CD8-positive, alpha-beta memory T cell (primary cell): ENCODE measurements around the gene TMC2. TPM values are rescaled to one million over a fixed set of nuclear protein-coding genes. Genes with fewer than 3 reads are reported as not detected.
"Not testable (repeated sequence)": the region's sequence is repeated elsewhere in the genome, so short reads cannot be mapped to it uniquely, and the experiment has no call there.

Experiments used
- CTCF ChIA-PET: fragments of 350-600 bp; sonication (Branson Sonifier 250); formaldehyde crosslinking; loops from one replicate; lab custom pipeline; 2021; ENCODE audit warnings: antibody characterized with exemption; lab: Charles Lee
- POLR2A ChIA-PET: fragments of 350-600 bp; sonication (Branson Sonifier 250); formaldehyde crosslinking; loops from one replicate; lab custom pipeline; 2021; ENCODE audit warnings: antibody characterized with exemption; lab: Charles Lee
- DNase-seq, 5 donors: peaks; one replicate each; pipeline versions ENCODE4 v3.0.0 to v3.0.0-alpha.2; 2020 to 2022; ENCODE audit warnings: mixed read lengths in 1 of 5
- H3K27ac ChIP-seq: one replicate; pipeline ENCODE4 v1.7.0; 2013; ENCODE audit warnings: low read depth, mild to moderate bottlenecking, low read length, moderate library complexity
- H3K27me3 ChIP-seq: 2 replicates; pipeline ENCODE4 v1.7.0; 2013; ENCODE audit warnings: low read length, mild to moderate bottlenecking; ENCODE audit not compliant: insufficient read depth, poor library complexity, severe bottlenecking
- H3K36me3 ChIP-seq: 2 replicates; pipeline ENCODE4 v1.7.0; 2013; ENCODE audit warnings: mild to moderate bottlenecking, low read length, moderate library complexity; ENCODE audit not compliant: insufficient read depth
- H3K4me1 ChIP-seq: 2 replicates; pipeline ENCODE4 v1.7.0; 2013; ENCODE audit warnings: mild to moderate bottlenecking, low read length, moderate library complexity; ENCODE audit not compliant: insufficient read depth
- H3K4me3 ChIP-seq: 2 replicates; pipeline ENCODE4 v1.7.0; 2013; ENCODE audit warnings: mild to moderate bottlenecking, low read length
- H3K9me3 ChIP-seq: 2 replicates; pipeline ENCODE4 v1.7.0; 2013; ENCODE audit warnings: mild to moderate bottlenecking, low read length
- H3K27ac Mint-ChIP-seq, 8 donors: one replicate each; pipeline ENCODE4 v1.8.0; 2020 to 2021; ENCODE audit warnings: mixed read lengths in 8 of 8, mild to moderate bottlenecking in 6 of 8, inconsistent platforms in 3 of 8, moderate library complexity in 3 of 8
- H3K27me3 Mint-ChIP-seq, 2 donors: one replicate each; pipeline ENCODE4 v1.8.0; 2020 to 2021; ENCODE audit warnings: mixed read lengths in 2 of 2, mild to moderate bottlenecking in 1 of 2, moderate library complexity in 1 of 2
- H3K36me3 Mint-ChIP-seq, 3 donors: one replicate each; pipeline ENCODE4 v1.8.0; 2020 to 2021; ENCODE audit warnings: mixed read lengths in 3 of 3, inconsistent platforms in 1 of 3, mild to moderate bottlenecking in 1 of 3
- H3K4me1 Mint-ChIP-seq, 3 donors: one replicate each; pipeline ENCODE4 v1.8.0; 2020 to 2021; ENCODE audit warnings: mixed read lengths in 3 of 3, inconsistent platforms in 1 of 3, mild to moderate bottlenecking in 1 of 3
- H3K4me3 Mint-ChIP-seq, 7 donors: one replicate each; pipeline ENCODE4 v1.8.0; 2020 to 2021; ENCODE audit warnings: mixed read lengths in 7 of 7, mild to moderate bottlenecking in 6 of 7, moderate library complexity in 4 of 7, inconsistent platforms in 2 of 7
- H3K9me3 Mint-ChIP-seq, 5 donors: one replicate each; pipeline ENCODE4 v1.8.0; 2020 to 2022; ENCODE audit warnings: mixed read lengths in 5 of 5, mild to moderate bottlenecking in 3 of 5, moderate library complexity in 2 of 5, inconsistent platforms in 1 of 5
- polyA plus RNA-seq: library from polyadenylated mRNA; unstranded; fragments of 300-500 nt; fragmentation: Illumina TruSeq; gene quantifications from one replicate; pipeline ENCODE4 v1.2.3, GENCODE V29; 2021
- total RNA-seq, 2 experiments: library from RNA; stranded (reverse); gene quantifications; one replicate each; pipeline ENCODE4 v1.2.3, GENCODE V29; 2021

The TMC2 gene
- total and polyA plus RNA-seq, 3 experiments from 2014 or later, result not detected

DNA sequence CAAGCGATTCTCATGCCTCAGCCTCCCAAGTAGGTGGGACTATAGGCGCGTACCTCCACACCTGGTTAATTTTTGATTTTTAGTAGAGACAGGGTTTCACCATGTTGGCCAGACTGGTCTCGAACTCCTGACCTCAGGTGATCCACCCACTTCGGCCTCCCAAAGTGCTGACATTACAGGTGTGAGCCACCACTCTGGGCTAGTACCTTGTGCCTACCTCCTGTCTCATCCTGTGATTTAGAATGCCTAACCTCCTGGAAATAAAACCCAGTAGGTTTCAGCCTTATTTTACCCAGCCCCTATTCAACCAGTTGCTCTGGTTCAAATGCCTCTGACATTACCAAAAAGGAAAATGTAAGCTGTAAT lies 10.2 kb upstream of the TMC2 start:
- POLR2A ChIA-PET, CTCF ChIA-PET: not testable (repeated sequence)

DNA sequence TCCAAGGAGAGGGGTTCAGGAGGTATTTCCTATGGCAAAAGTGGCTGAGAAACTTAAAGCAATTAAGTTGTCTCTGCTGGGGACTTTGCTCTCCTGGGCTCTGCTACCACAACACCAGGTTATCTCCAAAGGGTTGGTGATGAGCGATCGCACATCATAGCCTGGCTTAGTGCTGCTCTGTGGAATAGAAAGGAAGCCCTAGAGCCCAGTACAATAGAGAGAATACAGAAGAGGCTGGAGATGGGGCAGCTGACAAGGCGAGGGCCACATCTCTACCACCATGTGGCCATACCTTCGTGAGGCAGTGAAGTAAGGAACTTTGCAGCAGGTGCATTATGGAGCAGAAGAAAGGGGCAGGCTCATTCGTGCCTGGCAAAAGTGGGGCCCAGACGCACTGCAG lies 8.6 kb upstream of the TMC2 start:
- Mint-ChIP-seq H3K36me3 (peaks cover 0 to 3% (median 0%) of the 10 kb centered on the region in 3 donors), H3K27ac (no peak overlapping the region), H3K4me3 (peak overlapping the region in 2 of 7 donors; percentile 12 to 23), H3K4me1 (peaks cover 19 to 25% (median 20%) of the 10 kb centered on the region in 3 donors), H3K9me3 (no peaks in the 10 kb centered on the region), H3K27me3 (peaks cover 0 to under 1% of the 10 kb centered on the region in 2 donors)
- no peaks in the 10 kb centered on the region for H3K36me3 ChIP-seq
- H3K4me1 ChIP-seq, result peaks cover 5% of the 10 kb centered on the region
- DNase-seq, result no peak
- no peaks in the 10 kb centered on the region for H3K9me3 ChIP-seq
- ChIA-PET CTCF (interaction anchor here (1.9 kb wide), 1 partner anchor 7 kb away, joined by 6 read pairs; no protein-coding TSS in a partner anchor), POLR2A (no interaction called here)
- no peaks in the 10 kb centered on the region for H3K27me3 ChIP-seq
- H3K4me3 ChIP-seq, result no peak overlapping the region
- no peak overlapping the region for H3K27ac ChIP-seq

More for the DNA sequence above, 10.2 kb upstream of the TMC2 start:
- H3K27me3 Mint-ChIP-seq, H3K9me3 ChIP-seq, H3K36me3 Mint-ChIP-seq, H3K4me3 ChIP-seq, H3K27me3 ChIP-seq, H3K27ac ChIP-seq, H3K27ac Mint-ChIP-seq, H3K36me3 ChIP-seq, H3K4me1 ChIP-seq, H3K9me3 Mint-ChIP-seq, DNase-seq: not testable (repeated sequence)
- Mint-ChIP-seq H3K4me1 (peaks cover 22 to 28% (median 24%) of the 10 kb centered on the region in 3 donors), H3K4me3 (peak overlapping the region in 4 of 7 donors; percentile 37 to 85 (median 52))

DNA sequence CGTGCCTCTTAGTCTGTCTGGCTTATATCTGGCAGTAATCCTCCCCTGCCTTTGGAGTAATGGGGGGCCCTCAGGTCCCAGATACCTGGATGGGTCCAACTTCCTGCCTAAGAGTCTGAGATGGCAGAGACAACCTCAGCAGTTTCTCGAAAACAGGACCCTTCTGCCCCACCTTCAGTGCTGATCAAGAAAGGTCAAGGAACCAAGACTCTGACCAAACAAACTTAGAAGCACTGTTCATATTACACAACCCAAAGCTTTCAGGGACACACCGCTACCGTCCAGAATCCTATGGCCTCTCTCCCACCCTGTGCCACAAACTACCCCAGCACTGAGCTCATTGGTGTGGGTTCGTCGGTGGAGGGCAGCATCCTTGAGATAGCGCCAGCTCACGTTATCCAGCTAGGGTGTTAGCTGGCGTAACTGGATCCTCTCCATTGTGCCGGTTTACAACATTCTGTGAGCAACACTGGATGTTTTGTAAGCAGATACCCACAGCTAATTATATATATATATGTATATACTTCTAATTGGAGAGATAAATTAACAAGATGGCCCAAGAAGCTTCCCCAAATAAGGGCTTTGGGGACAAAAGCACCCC lies 7.6 kb upstream of the TMC2 start:
- ChIA-PET CTCF (interaction anchor here (1.9 kb wide), 1 partner anchor 9 kb away, joined by 6 read pairs; no protein-coding TSS in a partner anchor), POLR2A (no interaction called here)
- no peaks in the 10 kb centered on the region for H3K36me3 ChIP-seq
- no peaks in the 10 kb centered on the region for H3K9me3 ChIP-seq
- H3K27me3 ChIP-seq, result peaks cover 3% of the 10 kb centered on the region
- DNase-seq, result no peak
- Mint-ChIP-seq H3K4me1 (peaks cover 19 to 25% (median 20%) of the 10 kb centered on the region in 3 donors), H3K27ac (peak overlapping the region in 1 of 8 donors; percentile 55), H3K36me3 (peaks cover 0 to 3% (median 0%) of the 10 kb centered on the region in 3 donors), H3K9me3 (no peaks in the 10 kb centered on the region), H3K4me3 (peak overlapping the region in 1 of 7 donors; percentile 18), H3K27me3 (peaks cover 3 to 5% of the 10 kb centered on the region in 2 donors)
- no peak overlapping the region for H3K4me3 ChIP-seq
- no peak overlapping the region for H3K27ac ChIP-seq
- peaks cover 5% of the 10 kb centered on the region for H3K4me1 ChIP-seq

DNA sequence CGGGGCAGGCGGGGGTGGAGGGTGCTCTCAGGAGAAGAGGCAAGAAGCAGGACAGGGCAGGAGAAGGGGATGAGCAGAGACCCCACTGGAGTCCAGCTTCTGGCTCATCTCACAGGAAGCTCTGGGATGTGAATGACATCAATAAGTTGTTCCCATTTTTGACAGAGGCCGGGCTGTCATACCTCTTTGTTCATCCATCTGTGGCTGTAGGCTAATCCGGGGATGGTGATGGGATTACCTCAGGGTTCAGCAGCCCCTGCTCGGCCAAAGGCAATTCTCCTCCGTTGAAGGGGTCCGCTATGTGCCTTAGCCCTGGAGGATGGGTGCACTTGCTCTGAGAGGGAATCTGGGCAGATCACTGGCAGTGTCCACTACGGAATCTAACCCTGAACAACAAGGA lies 3.3 kb upstream of the TMC2 start:
- Histone ChIP-seq H3K36me3 (no peaks in the 10 kb centered on the region), H3K9me3 (no peaks in the 10 kb centered on the region), H3K27ac (no peak overlapping the region), H3K4me3 (no peak overlapping the region), H3K27me3 (peaks cover 3% of the 10 kb centered on the region), H3K4me1 (no peaks in the 10 kb centered on the region)
- Mint-ChIP-seq H3K27me3 (peaks cover 23 to 28% of the 10 kb centered on the region in 2 donors), H3K4me3 (no peak overlapping the region), H3K4me1 (peaks cover 10 to 11% (median 10%) of the 10 kb centered on the region in 3 donors), H3K36me3 (no peaks in the 10 kb centered on the region), H3K9me3 (no peaks in the 10 kb centered on the region), H3K27ac (no peak overlapping the region)
- no peak for DNase-seq
- POLR2A ChIA-PET, result no interaction called here
- CTCF ChIA-PET, result interaction anchor here (1.1 kb wide), 2 partner anchors 9 to 11 kb away, joined by 3 to 4 read pairs; no protein-coding TSS in a partner anchor

DNA sequence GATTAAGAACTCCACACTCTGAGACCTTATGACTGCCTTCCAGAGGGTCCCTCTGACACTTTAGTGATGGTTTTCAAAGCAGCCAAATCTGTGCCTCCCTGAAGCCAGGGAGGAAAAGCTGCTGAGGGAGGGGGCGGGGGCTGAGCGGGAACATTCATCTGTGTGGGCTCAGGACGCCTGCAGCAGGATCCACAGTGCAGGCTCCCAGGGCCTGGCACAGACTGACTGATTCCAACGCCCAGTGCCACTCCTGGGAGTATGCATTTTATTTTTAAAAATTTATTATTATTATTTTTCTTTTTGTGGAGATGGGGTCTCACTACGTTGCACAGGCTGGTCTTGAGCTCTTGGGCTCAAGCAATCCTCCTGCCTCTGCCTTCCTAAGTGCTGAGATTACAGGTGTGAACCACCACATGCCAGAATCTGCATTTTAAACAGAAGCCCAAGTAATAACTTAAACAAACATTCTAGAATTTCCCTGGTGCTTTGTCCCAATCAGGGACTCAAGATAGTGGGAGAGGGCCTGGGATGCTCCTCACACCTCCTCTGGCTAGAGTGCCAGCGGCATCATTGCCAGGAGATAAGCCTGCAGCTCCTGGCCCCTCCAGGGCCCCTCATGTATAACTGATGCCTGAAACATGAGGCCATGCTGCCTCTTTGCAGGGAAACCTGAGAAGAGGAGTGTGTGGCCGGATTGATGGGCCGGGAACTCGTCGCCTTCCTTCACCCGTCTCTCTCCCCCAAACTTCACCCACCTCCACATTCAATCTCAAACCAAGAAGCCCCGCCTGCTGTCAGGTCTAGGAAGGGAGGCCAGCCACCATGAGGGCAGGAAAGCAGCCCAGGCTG lies 438 bp upstream of the TMC2 start:
- no peaks in the 10 kb centered on the region for H3K4me1 ChIP-seq
- H3K9me3 ChIP-seq, result no peaks in the 10 kb centered on the region
- no peaks in the 10 kb centered on the region for H3K36me3 ChIP-seq
- H3K4me3 ChIP-seq, result no peak overlapping the region
- Mint-ChIP-seq H3K4me1 (no peaks in the 10 kb centered on the region), H3K9me3 (no peaks in the 10 kb centered on the region), H3K27me3 (peaks cover 29 to 45% of the 10 kb centered on the region in 2 donors), H3K4me3 (no peak overlapping the region), H3K36me3 (no peaks in the 10 kb centered on the region), H3K27ac (no peak overlapping the region)
- no peak for DNase-seq
- ChIA-PET CTCF (interaction anchor here (0.6 kb wide), 1 partner anchor 64 kb away, joined by 3 read pairs; no protein-coding TSS in a partner anchor), POLR2A (no interaction called here)
- H3K27ac ChIP-seq, result no peak overlapping the region
- H3K27me3 ChIP-seq, result peaks cover 3% of the 10 kb centered on the region

DNA sequence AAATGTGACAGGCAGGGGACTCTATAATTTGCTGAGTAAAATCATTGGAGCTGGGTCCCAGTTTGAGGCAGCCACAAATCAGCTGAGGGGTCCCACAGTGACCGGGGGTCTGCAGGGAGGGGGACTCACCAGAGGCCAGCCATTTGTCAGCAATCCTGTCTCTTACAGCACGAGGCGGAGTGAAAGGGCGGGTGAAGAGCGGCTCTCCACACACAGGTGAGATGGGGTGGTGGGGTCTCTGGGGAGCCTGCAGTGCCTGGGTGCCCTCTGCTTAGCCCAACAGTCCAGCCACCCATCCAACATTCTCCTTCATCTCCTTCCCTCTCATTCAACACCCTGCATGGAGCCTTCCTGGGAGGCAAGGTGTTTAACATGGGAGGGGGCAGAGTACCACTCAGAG lies 728 bp downstream of the TMC2 start:
- Histone ChIP-seq H3K27me3 (peaks cover 3% of the 10 kb centered on the region), H3K36me3 (no peaks in the 10 kb centered on the region), H3K27ac (no peak overlapping the region), H3K9me3 (no peaks in the 10 kb centered on the region), H3K4me3 (no peak overlapping the region), H3K4me1 (no peaks in the 10 kb centered on the region)
- Mint-ChIP-seq H3K4me1 (no peaks in the 10 kb centered on the region), H3K27me3 (peaks cover 33 to 53% of the 10 kb centered on the region in 2 donors), H3K4me3 (no peak overlapping the region), H3K27ac (no peak overlapping the region), H3K9me3 (no peaks in the 10 kb centered on the region), H3K36me3 (no peaks in the 10 kb centered on the region)
- no peak for DNase-seq
- ChIA-PET CTCF (interaction anchor here (1.1 kb wide), 1 partner anchor 15 kb away, joined by 3 read pairs; no protein-coding TSS in a partner anchor), POLR2A (no interaction called here)

DNA sequence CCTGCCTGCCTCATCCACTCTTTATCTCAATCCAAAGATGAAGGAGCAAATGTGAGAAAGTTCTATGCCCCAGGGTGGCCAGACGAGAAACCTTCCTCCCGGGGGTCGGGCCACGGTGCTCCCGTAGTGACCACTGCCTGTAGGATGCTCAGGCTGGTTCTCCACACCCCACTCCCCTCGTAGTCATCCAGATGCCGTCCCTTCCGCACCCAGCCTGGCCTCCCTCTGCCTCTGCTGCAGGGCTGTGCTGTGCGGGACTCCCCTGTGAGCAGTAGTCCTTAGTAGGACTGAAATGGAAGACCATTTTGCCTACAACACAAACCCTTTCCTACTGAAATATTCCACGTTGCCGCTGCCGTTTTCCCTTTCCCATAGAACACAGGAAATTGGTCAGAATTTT lies 2.0 kb downstream of the TMC2 start:
- ChIA-PET CTCF (no interaction called here), POLR2A (no interaction called here)
- H3K36me3 ChIP-seq, result no peaks in the 10 kb centered on the region
- H3K27ac Mint-ChIP-seq, result no peak overlapping the region
- no peak for DNase-seq
- no peak overlapping the region for H3K4me3 Mint-ChIP-seq
- H3K4me3 ChIP-seq, result no peak overlapping the region
- H3K9me3 Mint-ChIP-seq, result no peaks in the 10 kb centered on the region
- no peak overlapping the region for H3K27ac ChIP-seq
- peaks cover 32 to 60% of the 10 kb centered on the region in 2 donors for H3K27me3 Mint-ChIP-seq
- peaks cover under 1% of the 10 kb centered on the region for H3K27me3 ChIP-seq
- no peaks in the 10 kb centered on the region for H3K4me1 Mint-ChIP-seq
- H3K4me1 ChIP-seq, result no peaks in the 10 kb centered on the region
- H3K9me3 ChIP-seq, result no peaks in the 10 kb centered on the region
- H3K36me3 Mint-ChIP-seq, result no peaks in the 10 kb centered on the region
